Suprapubic skin (tissue), 4 donors: ENCODE data around the gene TOR1B.

Source experiments
- EP300 ChIP-seq: sonication (generic); formaldehyde crosslinking; IDR thresholded peaks from one replicate; pipeline ENCODE4 v1.6.1; 2017; ENCODE audit warnings: antibody characterized with exemption
- POLR2A ChIP-seq, 2 donors: fragments of 450-650 bp; IDR thresholded peaks; one replicate each; pipeline ENCODE4 v1.6.1; 2017; ENCODE audit warnings: antibody characterized with exemption in 2 of 2, mild to moderate bottlenecking in 2 of 2, moderate library complexity in 2 of 2
- POLR2AphosphoS5 ChIP-seq, 3 donors: sonication (generic); formaldehyde crosslinking; IDR thresholded peaks; one replicate each; pipeline ENCODE4 v1.6.1; 2017; ENCODE audit warnings: antibody characterized with exemption in 3 of 3
- TF ChIP-seq, protein P1 (sequence below), 2 donors: fragments of 200-600 bp in 1 of 2; fragments of 450-650 bp in 1 of 2; sonication (generic) in 1 of 2; IDR thresholded peaks; one replicate each; pipeline ENCODE4 v1.5.1; 2016 to 2019; ENCODE audit warnings: antibody characterized with exemption in 2 of 2, mild to moderate bottlenecking in 1 of 2, moderate library complexity in 1 of 2

- TF ChIP-seq, protein P1, sequence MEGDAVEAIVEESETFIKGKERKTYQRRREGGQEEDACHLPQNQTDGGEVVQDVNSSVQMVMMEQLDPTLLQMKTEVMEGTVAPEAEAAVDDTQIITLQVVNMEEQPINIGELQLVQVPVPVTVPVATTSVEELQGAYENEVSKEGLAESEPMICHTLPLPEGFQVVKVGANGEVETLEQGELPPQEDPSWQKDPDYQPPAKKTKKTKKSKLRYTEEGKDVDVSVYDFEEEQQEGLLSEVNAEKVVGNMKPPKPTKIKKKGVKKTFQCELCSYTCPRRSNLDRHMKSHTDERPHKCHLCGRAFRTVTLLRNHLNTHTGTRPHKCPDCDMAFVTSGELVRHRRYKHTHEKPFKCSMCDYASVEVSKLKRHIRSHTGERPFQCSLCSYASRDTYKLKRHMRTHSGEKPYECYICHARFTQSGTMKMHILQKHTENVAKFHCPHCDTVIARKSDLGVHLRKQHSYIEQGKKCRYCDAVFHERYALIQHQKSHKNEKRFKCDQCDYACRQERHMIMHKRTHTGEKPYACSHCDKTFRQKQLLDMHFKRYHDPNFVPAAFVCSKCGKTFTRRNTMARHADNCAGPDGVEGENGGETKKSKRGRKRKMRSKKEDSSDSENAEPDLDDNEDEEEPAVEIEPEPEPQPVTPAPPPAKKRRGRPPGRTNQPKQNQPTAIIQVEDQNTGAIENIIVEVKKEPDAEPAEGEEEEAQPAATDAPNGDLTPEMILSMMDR (IDR thresholded peaks at IDR 0.05): no peak
- TF ChIP-seq EP300: no peak
- no peak for TF ChIP-seq POLR2A (IDR thresholded peaks at IDR 0.05)
- no peak for TF ChIP-seq POLR2AphosphoS5 (IDR thresholded peaks at IDR 0.05)
Measured at GRCh38 chr9:129828051-129828450, 25.1 kb downstream of the TOR1B start.
